Mesangial cell (primary cell): ENCODE data around the gene NOPCHAP1. TPM values are rescaled to one million over a fixed set of nuclear protein-coding genes. Genes with fewer than 3 reads are reported as not detected.

Source experiments
- total RNA-seq: library from RNA; depleted of rRNA; stranded (reverse); fragments of >200 nt; gene quantifications from 2 replicates; pipeline ENCODE4 v1.2.3, GENCODE V29; 2015

NOPCHAP1 gene
- total RNA-seq: 8.4 and 15.6 TPM in 2 replicates

GRCh38 chr12:104986022-104986941 lies at the start of gene NOPCHAP1:
NOPCHAP1 (plus strand) TSS chr12:104986316; CDS start chr12:104986353, 37 bp downstream.

GRCh38 chr12:104958001-104958804 lies 27.9 kb upstream of the NOPCHAP1 start, which contains the start of gene SLC41A2:
SLC41A2 (minus strand) TSS chr12:104958290; CDS start chr12:104928527, 29,763 bp downstream.

Other genes starting within 250 kb of the NOPCHAP1 start
- gene SLC41A2, start 28.0 kb upstream of the NOPCHAP1 start, total RNA-seq: 14.2 and 15.3 TPM in 2 replicates
- 8.3 and 10.0 TPM in 2 replicates for gene ALDH1L2, start 98.1 kb downstream of the NOPCHAP1 start, total RNA-seq
- 22.6 and 24.3 TPM in 2 replicates for gene WASHC4, start 121.4 kb downstream of the NOPCHAP1 start, total RNA-seq
- gene APPL2, start 249.9 kb downstream of the NOPCHAP1 start, total RNA-seq: 23.1 and 25.1 TPM in 2 replicates